Endothelial cell of umbilical vein (primary cell): ENCODE results near the gene TRIM29. TPM values are rescaled to one million over a fixed set of nuclear protein-coding genes. Genes with fewer than 3 reads are reported as not detected.

Experiments
- BruUV-seq: library from RNA; stranded (reverse); fragments of 400-500 nt; replicated peaks from 2 replicates; lab custom pipeline; 2021; lab: Mats Ljungman, UMichigan
- CTCF ChIA-PET: fragments of 300-600, 350-600 bp; sonication (Branson Sonifier 250); formaldehyde crosslinking; loops from one replicate; lab custom pipeline; 2021; ENCODE audit warnings: antibody characterized with exemption, inconsistent platforms; lab: Charles Lee
- POLR2A ChIA-PET: fragments of 300-600, 350-600 bp; sonication (Branson Sonifier 250); formaldehyde crosslinking; loops from one replicate; lab custom pipeline; 2021; ENCODE audit warnings: antibody characterized with exemption, inconsistent platforms; lab: Charles Lee
- DNase-seq: peaks from one replicate; pipeline ENCODE4 v3.0.0-alpha.2; 2011; ENCODE audit warnings: low read depth, low spot score
- FAIRE-seq: peaks from 2 replicates; lab custom pipeline; 2011; peaks lifted over from hg19 to GRCh38; lab: Jason Lieb, UNC
- H2AFZ ChIP-seq: 2 replicates; pipeline ENCODE4 v1.6.0; 2012; ENCODE audit warnings: low read depth, low read length, control low read depth, inconsistent platforms
- H3K27ac ChIP-seq: 2 replicates; pipeline ENCODE4 v1.5.1; 2011; ENCODE audit warnings: low read depth, mild to moderate bottlenecking, control low read depth, low read length, moderate library complexity; ENCODE audit not compliant: insufficient read depth
- H3K27me3 ChIP-seq, 2 experiments: 2 replicates each; pipeline versions ENCODE4 v1.6.0 to v1.6.1; 2011; ENCODE audit warnings: low read length in 2 of 2, mixed read lengths in 1 of 2; ENCODE audit not compliant: control insufficient read depth in 2 of 2, insufficient read depth in 2 of 2
- H3K36me3 ChIP-seq, 2 experiments: 2 replicates in 1 of 2; 3 replicates in 1 of 2; pipeline ENCODE4 v1.5.1; 2011; ENCODE audit warnings: low read length in 2 of 2, mild to moderate bottlenecking in 1 of 2, moderate library complexity in 1 of 2; ENCODE audit not compliant: control insufficient read depth in 2 of 2, insufficient read depth in 2 of 2; ENCODE audit errors: extremely low read depth in 1 of 2
- H3K4me1 ChIP-seq: 3 replicates; pipeline ENCODE4 v1.5.1; 2011; ENCODE audit warnings: mild to moderate bottlenecking, low read length; ENCODE audit not compliant: control insufficient read depth, insufficient read depth; ENCODE audit errors: extremely low read depth
- H3K4me2 ChIP-seq: 2 replicates; pipeline ENCODE4 v1.6.1; 2011; ENCODE audit warnings: low read length, control low read depth, mixed read lengths; ENCODE audit not compliant: insufficient read depth
- H3K4me3 ChIP-seq, 3 experiments: fragments of 200-600 bp in 1 of 3; sonication (generic), shearing (Covaris generic) in 1 of 3; replicated peaks in 1 of 3; 2 replicates each; pipeline ENCODE4 v1.5.1; 2011 to 2016; ENCODE audit warnings: control low read depth in 3 of 3, low read length in 3 of 3, mild to moderate bottlenecking in 2 of 3, inconsistent platforms in 1 of 3, low read depth in 1 of 3, moderate library complexity in 1 of 3; ENCODE audit not compliant: insufficient read depth in 1 of 3
- H3K79me2 ChIP-seq: 2 replicates; pipeline ENCODE4 v1.6.0; 2012; ENCODE audit warnings: low read length, inconsistent platforms; ENCODE audit not compliant: control insufficient read depth, insufficient read depth
- H3K9ac ChIP-seq: replicated peaks from 2 replicates; pipeline ENCODE3; 2011; ENCODE audit warnings: low read length, control low read depth; ENCODE audit not compliant: insufficient read depth; ENCODE audit errors: extremely low read depth
- H3K9me1 ChIP-seq: replicated peaks from 3 replicates; pipeline ENCODE4 v1.6.0; 2011; ENCODE audit warnings: mild to moderate bottlenecking, low read length; ENCODE audit not compliant: control insufficient read depth, insufficient read depth; ENCODE audit errors: extremely low read depth
- H3K9me3 ChIP-seq: replicated peaks from 2 replicates; pipeline ENCODE4 v1.5.1; 2012; ENCODE audit warnings: low read length, inconsistent platforms; ENCODE audit not compliant: control insufficient read depth, insufficient read depth
- H4K20me1 ChIP-seq: replicated peaks from 2 replicates; pipeline ENCODE3; 2011; ENCODE audit warnings: mild to moderate bottlenecking, low read length; ENCODE audit not compliant: control insufficient read depth, insufficient read depth; ENCODE audit errors: extremely low read depth
- EZH2 ChIP-seq: IDR thresholded peaks from 2 replicates; pipeline ENCODE4 v1.6.1; 2012; ENCODE audit warnings: borderline replicate concordance, low read depth, mild to moderate bottlenecking, moderate library complexity, low read length, inconsistent platforms; ENCODE audit not compliant: severe bottlenecking
- MAX ChIP-seq: IDR thresholded peaks from 2 replicates; pipeline ENCODE4 v1.6.1; 2011; ENCODE audit not compliant: insufficient read depth, insufficient read length
- POLR2A ChIP-seq: IDR thresholded peaks from 2 replicates; pipeline ENCODE4 v1.6.1; 2012; ENCODE audit warnings: low read depth, mild to moderate bottlenecking, control low read depth, low read length
- POLR2AphosphoS5 ChIP-seq: IDR thresholded peaks from 2 replicates; pipeline ENCODE4 v1.6.1; 2012; ENCODE audit warnings: low read depth, mild to moderate bottlenecking, control low read depth, low read length, moderate library complexity; ENCODE audit not compliant: insufficient read depth
- dilution Hi-C: fragments of 300-500 bp; cut with MboI; formaldehyde crosslinking; loops from one replicate; pipeline ENCODE4 v1.15.0; 2019; ENCODE audit warnings: low sequenced_read_pairs; ENCODE audit not compliant: extremely low pct_ligation_motif_present
- intact Hi-C: fragments of 100-400 bp; cut with micrococcal nuclease; formaldehyde crosslinking; loops from one replicate; pipeline ENCODE4 v1.10.0; 2022
- polyA plus RNA-seq, 4 experiments: library from polyadenylated mRNA; depleted of rRNA in 3 of 4; stranded (reverse) in 3 of 4; unstranded in 1 of 4; fragments of >200 nt; gene quantifications; 2 replicates each; pipeline versions ENCODE4 v1.2.1 to v1.2.3, GENCODE V29; 2011 to 2012; ENCODE audit warnings: missing spikeins in 1 of 4
- total RNA-seq: library from RNA; stranded (reverse); gene quantifications from 2 replicates; pipeline ENCODE4 v1.2.3, GENCODE V29; 2021
- TF ChIP-seq, protein P1 (sequence below), 2 donors: IDR thresholded peaks; 1 replicate in 1 of 2; 2 replicates in 1 of 2; pipeline ENCODE4 v1.5.1; 2011; ENCODE audit warnings: low read length in 2 of 2, mild to moderate bottlenecking in 2 of 2, moderate library complexity in 2 of 2, control low read depth in 1 of 2, inconsistent platforms in 1 of 2, low read depth in 1 of 2; ENCODE audit not compliant: insufficient read depth in 1 of 2; ENCODE audit errors: extremely low read depth in 1 of 2

Gene TRIM29
- total and polyA plus RNA-seq, 2 donors (not counting 3 experiments of a cell fraction or from before 2014, with no cell fraction given): not detected

DNA sequence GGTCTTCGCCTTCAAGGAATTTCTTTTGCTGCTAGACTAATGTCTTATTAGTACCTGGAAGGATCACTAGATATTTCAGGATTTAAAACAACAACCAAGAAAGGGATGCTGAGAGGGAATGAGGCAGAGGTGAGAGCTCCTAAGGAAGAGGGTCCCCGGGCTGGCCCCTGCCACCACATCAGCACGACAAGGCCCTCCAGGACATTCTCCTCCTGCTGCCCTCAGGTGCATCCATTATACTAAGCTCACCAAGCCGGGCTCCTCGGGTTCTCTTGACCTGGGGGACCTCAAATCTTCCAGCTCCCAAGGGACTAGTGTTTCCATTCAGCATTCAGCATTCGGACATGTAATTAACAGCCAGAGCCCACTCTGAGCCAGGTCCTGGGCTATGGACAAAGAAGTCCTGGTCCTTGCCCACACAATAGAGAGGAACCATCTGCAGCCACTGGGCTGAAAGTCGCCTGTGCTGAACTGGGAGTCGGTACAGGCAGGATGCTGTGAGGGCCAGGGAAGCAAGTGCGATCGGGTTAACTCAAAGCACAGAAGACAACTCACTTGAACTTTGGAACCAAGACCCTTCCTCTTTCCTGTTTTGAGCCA lies 43.6 kb upstream of the TRIM29 start:
- Histone ChIP-seq H4K20me1 (no peaks in the 10 kb centered on the region), H2AFZ (no peak overlapping the region), H3K27me3 (peaks cover 0 to 6% of the 10 kb centered on the region in 2 experiments), H3K27ac (no peak overlapping the region), H3K79me2 (no peaks in the 10 kb centered on the region), H3K9me1 (no peaks in the 10 kb centered on the region), H3K36me3 (no peaks in the 10 kb centered on the region), H3K4me1 (no peaks in the 10 kb centered on the region), H3K4me2 (no peak overlapping the region), H3K9ac (no peak overlapping the region), H3K9me3 (no peaks in the 10 kb centered on the region), H3K4me3 (no peak overlapping the region)
- dilution Hi-C loops: no loop called here
- FAIRE-seq: no peak
- ChIA-PET POLR2A (no interaction called here), CTCF (interaction anchor here (0.6 to 5.5 kb wide), 14 partner anchors 8 to 123 kb away, joined by 3 to 71 read pairs (median 7); no protein-coding TSS in a partner anchor)
- DNase-seq: no peak
- intact Hi-C loops: no loop called here
- BruUV-seq: no TSS peak
- TF ChIP-seq, protein P1, sequence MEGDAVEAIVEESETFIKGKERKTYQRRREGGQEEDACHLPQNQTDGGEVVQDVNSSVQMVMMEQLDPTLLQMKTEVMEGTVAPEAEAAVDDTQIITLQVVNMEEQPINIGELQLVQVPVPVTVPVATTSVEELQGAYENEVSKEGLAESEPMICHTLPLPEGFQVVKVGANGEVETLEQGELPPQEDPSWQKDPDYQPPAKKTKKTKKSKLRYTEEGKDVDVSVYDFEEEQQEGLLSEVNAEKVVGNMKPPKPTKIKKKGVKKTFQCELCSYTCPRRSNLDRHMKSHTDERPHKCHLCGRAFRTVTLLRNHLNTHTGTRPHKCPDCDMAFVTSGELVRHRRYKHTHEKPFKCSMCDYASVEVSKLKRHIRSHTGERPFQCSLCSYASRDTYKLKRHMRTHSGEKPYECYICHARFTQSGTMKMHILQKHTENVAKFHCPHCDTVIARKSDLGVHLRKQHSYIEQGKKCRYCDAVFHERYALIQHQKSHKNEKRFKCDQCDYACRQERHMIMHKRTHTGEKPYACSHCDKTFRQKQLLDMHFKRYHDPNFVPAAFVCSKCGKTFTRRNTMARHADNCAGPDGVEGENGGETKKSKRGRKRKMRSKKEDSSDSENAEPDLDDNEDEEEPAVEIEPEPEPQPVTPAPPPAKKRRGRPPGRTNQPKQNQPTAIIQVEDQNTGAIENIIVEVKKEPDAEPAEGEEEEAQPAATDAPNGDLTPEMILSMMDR (IDR thresholded peaks at IDR 0.05; ENCODE audit: extremely low read depth in 1 of 2, insufficient read depth in 1 of 2, low read depth in 1 of 2, low read length in 2 of 2): no peak
- no peak for TF ChIP-seq MAX
- no peak for TF ChIP-seq POLR2AphosphoS5
- TF ChIP-seq EZH2: no peak
- no peak for TF ChIP-seq POLR2A
